Activated CD8-positive, alpha-beta memory T cell treated with anti-CD3 and anti-CD28 coated beads for 4 hours (primary cell): ENCODE results near the gene GLOD4.
"Not testable (repeated sequence)": the region's sequence is repeated elsewhere in the genome, so short reads cannot be mapped to it uniquely, and the experiment has no call there.

Experiments used
- DNase-seq, 2 donors: peaks; one replicate each; pipeline ENCODE4 v3.0.0-alpha.2; 2020; ENCODE audit warnings: low read depth in 2 of 2

The GLOD4 gene

GRCh38 chr17:781805-782731 lies at the start of gene GLOD4, which contains the start of gene MRM3:
TSS of gene GLOD4 (minus strand) at chr17:782280. CDS start at chr17:782255, 25 bp downstream.
TSS of gene MRM3 (plus strand) at chr17:782353. CDS start at chr17:782379, 26 bp downstream.
- peak; percentile 83 to 93 for DNase-seq

GRCh38 chr17:830950-831349 lies 48.9 kb upstream of the GLOD4 start:
- no peak for DNase-seq

GRCh38 chr17:830381-830780 lies 48.3 kb upstream of the GLOD4 start:
- no peak for DNase-seq

GRCh38 chr17:829614-830013 lies 47.5 kb upstream of the GLOD4 start:
- DNase-seq: not testable (repeated sequence)

- no peak for DNase-seq
Observed at GRCh38 chr17:828761-829160, 46.7 kb upstream of the GLOD4 start.

GRCh38 chr17:826778-827177 lies 44.7 kb upstream of the GLOD4 start:
- DNase-seq: no peak

GRCh38 chr17:825216-825615 lies 43.1 kb upstream of the GLOD4 start:
- no peak for DNase-seq

- DNase-seq: no peak
Observed at GRCh38 chr17:824378-824777, 42.3 kb upstream of the GLOD4 start.

- DNase-seq: no peak
Observed at GRCh38 chr17:823501-823902, 41.4 kb upstream of the GLOD4 start.

- DNase-seq: no peak
Observed at GRCh38 chr17:819251-819650, 37.2 kb upstream of the GLOD4 start.

GRCh38 chr17:814371-814770 lies 32.3 kb upstream of the GLOD4 start:
- no peak for DNase-seq

- no peak for DNase-seq
Observed at GRCh38 chr17:812638-813204, 30.6 kb upstream of the GLOD4 start.

GRCh38 chr17:811051-811784 lies 29.1 kb upstream of the GLOD4 start:
- no peak for DNase-seq

- no peak for DNase-seq
Observed at GRCh38 chr17:807523-808294, 25.6 kb upstream of the GLOD4 start.

- DNase-seq: no peak
Observed at GRCh38 chr17:806781-807522, 24.9 kb upstream of the GLOD4 start.

GRCh38 chr17:806346-806745 lies 24.3 kb upstream of the GLOD4 start:
- no peak for DNase-seq

- not testable (repeated sequence) for DNase-seq
Observed at GRCh38 chr17:805886-806285, 23.8 kb upstream of the GLOD4 start.

GRCh38 chr17:804541-805435 lies 22.7 kb upstream of the GLOD4 start:
- DNase-seq: no peak

GRCh38 chr17:802901-803881 lies 21.1 kb upstream of the GLOD4 start:
- no peak for DNase-seq
